Loucy (cell line): ENCODE measurements around the gene EFCAB8.

Experiments used
- H2AFZ ChIP-seq: fragments of 200-600 bp; sonication (generic); 2 replicates; pipeline ENCODE4 v1.6.0; 2016; ENCODE audit warnings: antibody characterized with exemption, mild to moderate bottlenecking, low read length, moderate library complexity
- H3F3A ChIP-seq: fragments of 200-600 bp; 2 replicates; pipeline ENCODE4 v1.6.0; 2016; ENCODE audit warnings: antibody characterized with exemption, low read depth, mild to moderate bottlenecking
- H3K27me3 ChIP-seq: fragments of 200-600 bp; sonication (generic); 2 replicates; pipeline ENCODE4 v1.6.1; 2014; ENCODE audit warnings: low read length, mild to moderate bottlenecking; ENCODE audit not compliant: insufficient read depth, poor library complexity, severe bottlenecking
- H3K36me3 ChIP-seq: fragments of 200-600 bp; sonication (generic); 2 replicates; pipeline ENCODE4 v1.6.1; 2016; ENCODE audit warnings: low read length; ENCODE audit not compliant: insufficient read depth
- H3K4me1 ChIP-seq: fragments of 200-600 bp; sonication (generic); 2 replicates; pipeline ENCODE4 v1.5.1; 2014; ENCODE audit warnings: low read length, mild to moderate bottlenecking; ENCODE audit not compliant: insufficient read depth, poor library complexity, severe bottlenecking
- H3K4me2 ChIP-seq: fragments of 200-600 bp; sonication (generic); 2 replicates; pipeline ENCODE4 v1.6.0; 2014; ENCODE audit warnings: antibody characterized with exemption, low read length, low read depth, mild to moderate bottlenecking; ENCODE audit not compliant: poor library complexity, severe bottlenecking
- H3K4me3 ChIP-seq: fragments of 200-600 bp; sonication (generic); 2 replicates; pipeline ENCODE4 v1.5.1; 2014; ENCODE audit warnings: low read length, mild to moderate bottlenecking, mixed read lengths; ENCODE audit not compliant: poor library complexity, severe bottlenecking
- H3K79me2 ChIP-seq: fragments of 200-600 bp; sonication (generic); 2 replicates; pipeline ENCODE4 v1.6.1; 2014; ENCODE audit warnings: low read length; ENCODE audit not compliant: insufficient read depth
- H3K9ac ChIP-seq: fragments of 200-600 bp; sonication (generic); 2 replicates; pipeline ENCODE4 v1.6.0; 2014; ENCODE audit warnings: mild to moderate bottlenecking, low read depth, low read length, moderate library complexity; ENCODE audit not compliant: poor library complexity, severe bottlenecking
- H3K9me2 ChIP-seq: fragments of 200-600 bp; sonication (generic); replicated peaks from 2 replicates; pipeline ENCODE4 v1.6.1; 2016; ENCODE audit warnings: low read depth, low read length, mixed read lengths
- H3K9me3 ChIP-seq: fragments of 200-600 bp; sonication (generic); 2 replicates; pipeline ENCODE4 v1.6.1; 2014; ENCODE audit warnings: mild to moderate bottlenecking, antibody characterized with exemption, low read length, low read depth; ENCODE audit not compliant: insufficient read depth
- H4K20me1 ChIP-seq: fragments of 200-600 bp; sonication (generic); 2 replicates; pipeline ENCODE4 v1.6.0; 2014; ENCODE audit warnings: antibody characterized with exemption, low read length, mild to moderate bottlenecking; ENCODE audit not compliant: insufficient read depth, poor library complexity, severe bottlenecking
- EZH2phosphoT487 ChIP-seq: fragments of 200-600 bp; IDR thresholded peaks from 2 replicates; pipeline ENCODE4 v1.6.1; 2018; ENCODE audit warnings: antibody characterized with exemption, mild to moderate bottlenecking, moderate library complexity, borderline replicate concordance
- TF ChIP-seq, protein P1 (sequence below): fragments of 200-600 bp; sonication (generic); conservative IDR thresholded peaks from 2 replicates; pipeline ENCODE4 v1.5.1; 2014; ENCODE audit warnings: mild to moderate bottlenecking, antibody characterized with exemption, low read length

Gene EFCAB8

DNA sequence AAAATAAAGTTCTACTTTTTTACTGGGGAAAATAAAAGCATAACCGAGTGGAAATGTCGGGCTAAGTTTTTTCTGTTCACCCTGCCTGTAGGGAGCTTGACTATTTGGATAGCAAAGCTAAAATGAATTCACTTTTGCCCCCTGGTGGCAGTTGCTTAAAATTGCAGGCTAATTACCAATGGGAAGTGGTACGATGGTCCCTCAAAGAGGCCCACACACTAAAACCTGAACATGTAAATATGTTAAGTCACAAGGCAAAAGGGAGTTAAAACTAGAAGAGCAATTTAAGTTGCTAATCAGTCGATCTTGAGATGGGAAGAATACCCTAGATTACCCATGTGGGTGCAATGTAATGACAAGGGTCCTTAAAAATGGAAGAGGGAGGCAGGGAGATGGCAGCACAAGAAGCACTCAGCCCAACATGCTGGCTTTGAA, 146.4 kb downstream of the EFCAB8 start:
- TF ChIP-seq, protein P1, sequence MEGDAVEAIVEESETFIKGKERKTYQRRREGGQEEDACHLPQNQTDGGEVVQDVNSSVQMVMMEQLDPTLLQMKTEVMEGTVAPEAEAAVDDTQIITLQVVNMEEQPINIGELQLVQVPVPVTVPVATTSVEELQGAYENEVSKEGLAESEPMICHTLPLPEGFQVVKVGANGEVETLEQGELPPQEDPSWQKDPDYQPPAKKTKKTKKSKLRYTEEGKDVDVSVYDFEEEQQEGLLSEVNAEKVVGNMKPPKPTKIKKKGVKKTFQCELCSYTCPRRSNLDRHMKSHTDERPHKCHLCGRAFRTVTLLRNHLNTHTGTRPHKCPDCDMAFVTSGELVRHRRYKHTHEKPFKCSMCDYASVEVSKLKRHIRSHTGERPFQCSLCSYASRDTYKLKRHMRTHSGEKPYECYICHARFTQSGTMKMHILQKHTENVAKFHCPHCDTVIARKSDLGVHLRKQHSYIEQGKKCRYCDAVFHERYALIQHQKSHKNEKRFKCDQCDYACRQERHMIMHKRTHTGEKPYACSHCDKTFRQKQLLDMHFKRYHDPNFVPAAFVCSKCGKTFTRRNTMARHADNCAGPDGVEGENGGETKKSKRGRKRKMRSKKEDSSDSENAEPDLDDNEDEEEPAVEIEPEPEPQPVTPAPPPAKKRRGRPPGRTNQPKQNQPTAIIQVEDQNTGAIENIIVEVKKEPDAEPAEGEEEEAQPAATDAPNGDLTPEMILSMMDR, result peak; percentile 76
- TF ChIP-seq EZH2phosphoT487, result no peak
- Histone ChIP-seq H3K9me2 (no peaks in the 10 kb centered on the region), H3K4me3 (no peak overlapping the region), H3K4me1 (no peaks in the 10 kb centered on the region), H3K79me2 (no peaks in the 10 kb centered on the region), H3K9me3 (peaks cover 5% of the 10 kb centered on the region; the same call in 1 of the 2 replicates), H3K36me3 (no peaks in the 10 kb centered on the region), H3K9ac (no peak overlapping the region), H3F3A (no peaks in the 10 kb centered on the region), H4K20me1 (no peaks in the 10 kb centered on the region), H2AFZ (no peak overlapping the region), H3K27me3 (no peaks in the 10 kb centered on the region), H3K4me2 (no peak overlapping the region)

DNA sequence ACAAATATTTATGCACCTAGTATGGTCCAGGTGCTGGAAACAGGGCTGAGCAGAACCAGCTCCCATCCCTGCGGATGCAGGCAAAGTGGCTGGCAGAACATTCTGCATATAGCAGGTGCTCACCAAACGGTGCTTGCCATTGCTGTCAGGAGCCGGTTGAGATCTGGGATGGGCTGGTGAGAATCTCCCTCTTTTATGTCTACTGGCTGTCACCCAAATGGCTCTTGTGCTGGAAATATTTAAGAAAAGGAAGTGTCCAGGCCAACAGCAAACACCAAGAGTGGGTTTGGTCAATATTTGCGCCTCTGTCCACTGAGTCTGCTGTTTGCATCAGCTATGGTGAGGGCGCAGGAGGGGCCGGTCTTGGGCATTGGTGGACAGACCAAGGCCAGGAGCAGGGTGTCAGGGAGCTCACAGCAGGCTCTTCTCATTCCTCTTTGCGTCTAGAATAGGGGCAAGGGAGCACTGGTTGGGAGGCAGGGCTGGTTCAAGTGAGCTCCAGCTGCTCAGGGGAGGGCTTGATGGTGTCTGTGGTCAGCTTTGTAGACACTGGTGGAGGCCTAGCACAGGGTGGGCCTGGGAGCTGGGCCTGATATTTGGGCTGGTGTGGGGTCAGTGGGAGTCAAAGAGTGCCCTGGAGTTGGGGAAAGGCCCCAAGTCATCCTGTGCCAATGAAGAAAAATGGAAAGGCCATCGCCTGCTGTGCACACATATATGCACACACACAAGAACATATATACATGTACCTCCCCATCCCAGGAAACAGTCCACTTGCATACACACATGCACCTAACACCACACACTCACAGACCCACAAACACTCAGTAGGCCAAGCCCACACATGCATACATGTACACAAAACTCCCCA, 147.4 kb downstream of the EFCAB8 start:
- H3K9me2 ChIP-seq, result no peaks in the 10 kb centered on the region
- H4K20me1 ChIP-seq, result no peaks in the 10 kb centered on the region
- no peaks in the 10 kb centered on the region for H3K27me3 ChIP-seq
- peaks cover 5% of the 10 kb centered on the region; the same call in 1 of the 2 replicates for H3K9me3 ChIP-seq
- H3K4me2 ChIP-seq, result no peak overlapping the region
- H3K9ac ChIP-seq, result no peak overlapping the region
- no peak overlapping the region for H3K4me3 ChIP-seq
- TF ChIP-seq, protein P1, result no peak
- no peak for TF ChIP-seq EZH2phosphoT487
- no peaks in the 10 kb centered on the region for H3K4me1 ChIP-seq
- no peaks in the 10 kb centered on the region for H3F3A ChIP-seq
- no peaks in the 10 kb centered on the region for H3K36me3 ChIP-seq
- no peaks in the 10 kb centered on the region for H3K79me2 ChIP-seq
- no peak overlapping the region for H2AFZ ChIP-seq

DNA sequence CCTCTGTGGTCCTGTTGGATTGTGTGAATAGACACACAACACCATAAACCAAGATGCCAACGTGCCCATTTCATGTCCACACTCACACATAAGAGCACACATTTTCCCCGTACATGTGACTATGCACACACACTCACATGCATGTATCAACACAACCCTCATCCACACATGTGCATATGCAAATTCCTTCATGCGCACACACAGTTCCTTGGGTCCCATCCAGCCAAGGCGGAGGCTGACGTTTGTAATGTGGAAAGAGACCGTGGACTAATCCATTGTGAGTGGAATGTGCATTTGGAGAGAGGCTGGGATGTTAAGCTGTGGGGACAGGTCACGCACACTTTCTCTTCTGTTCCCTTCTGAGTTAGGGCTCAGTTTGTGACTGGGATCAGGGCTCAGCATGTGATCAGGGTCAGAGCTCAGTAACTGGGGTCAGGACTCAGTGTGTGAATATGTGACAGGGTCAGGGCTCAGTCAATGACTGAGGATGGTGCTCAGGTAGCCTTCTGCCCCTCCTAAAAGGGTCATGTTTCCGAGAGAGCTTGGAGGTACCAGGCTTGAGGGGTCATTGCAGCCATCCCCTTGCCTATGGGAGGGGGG, 148.2 kb downstream of the EFCAB8 start:
- Histone ChIP-seq H4K20me1 (no peaks in the 10 kb centered on the region), H3K9ac (no peak overlapping the region), H3K27me3 (no peaks in the 10 kb centered on the region), H3K79me2 (no peaks in the 10 kb centered on the region), H3K9me2 (no peaks in the 10 kb centered on the region), H3K4me2 (no peak overlapping the region), H3K36me3 (no peaks in the 10 kb centered on the region), H3K4me3 (no peak overlapping the region), H3K9me3 (peaks cover 5% of the 10 kb centered on the region; the same call in 1 of the 2 replicates), H2AFZ (no peak overlapping the region), H3F3A (no peaks in the 10 kb centered on the region), H3K4me1 (no peaks in the 10 kb centered on the region)
- TF ChIP-seq EZH2phosphoT487, result no peak
- TF ChIP-seq, protein P1, result no peak
